CD4-positive, alpha-beta T cell treated with Interleukin-4 for 4 hours (primary cell): ENCODE results near the gene FAM168B.

Source experiments
- DNase-seq: peaks from one replicate; pipeline ENCODE4 v3.0.0-alpha.2; 2020

Gene FAM168B

GRCh38 chr2:131014141-131014540 lies 79.1 kb downstream of the FAM168B start:
- DNase-seq = no peak

DNA sequence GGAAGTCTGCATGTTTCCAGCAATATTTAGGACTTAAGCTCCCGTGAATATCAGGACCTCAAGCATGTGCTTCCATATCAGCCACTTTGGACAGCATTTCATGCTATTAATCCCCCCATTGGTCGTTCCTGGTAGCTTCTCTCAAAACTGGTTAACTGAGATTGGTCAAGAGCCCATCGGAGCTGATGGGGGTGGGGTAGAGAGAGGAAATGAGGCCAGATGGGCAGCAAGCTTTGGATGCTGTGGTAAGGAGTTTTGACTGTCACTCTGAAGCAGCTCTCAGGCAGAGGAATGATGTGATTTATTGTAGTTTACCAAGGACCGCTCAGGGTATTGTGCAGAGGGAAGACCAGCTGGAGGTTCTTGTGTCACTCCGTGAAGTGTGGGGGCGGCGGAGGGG lies 81.8 kb downstream of the FAM168B start:
- DNase-seq = no peak

DNA sequence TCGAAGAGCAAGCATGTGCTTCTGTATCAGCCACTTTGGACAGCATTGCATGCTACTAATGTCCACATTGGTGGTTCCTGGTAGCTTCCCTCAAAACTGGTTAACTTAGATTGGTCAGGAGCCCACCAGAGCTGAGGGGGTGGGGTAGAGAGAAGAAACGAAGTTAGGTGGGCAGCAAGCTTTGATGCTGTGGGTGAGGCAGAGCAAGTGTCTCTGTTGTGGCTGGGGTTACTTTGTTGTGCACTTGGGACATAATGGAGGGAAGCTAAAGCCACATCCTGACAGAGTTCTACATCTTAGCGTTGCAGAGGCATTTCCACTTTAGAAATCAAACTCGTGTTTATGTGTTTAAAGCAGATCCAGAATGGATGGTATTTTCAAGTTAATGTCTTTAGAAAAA lies 82.7 kb downstream of the FAM168B start:
- peak; percentile 5 for DNase-seq

GRCh38 chr2:131009713-131010475 lies 83.4 kb downstream of the FAM168B start:
- DNase-seq = no peak

GRCh38 chr2:131008967-131009366 lies 84.3 kb downstream of the FAM168B start:
- no peak for DNase-seq

- no peak for DNase-seq
Observed at GRCh38 chr2:131006561-131006960, 86.7 kb downstream of the FAM168B start.

- DNase-seq = no peak
Observed at GRCh38 chr2:131005216-131005935, 87.9 kb downstream of the FAM168B start.

- DNase-seq = no peak
Observed at GRCh38 chr2:131004446-131005209, 88.6 kb downstream of the FAM168B start.

GRCh38 chr2:130998561-130998960 lies 94.7 kb downstream of the FAM168B start:
- DNase-seq = no peak
